DMS53 treated with DMSO at 0.1 percent for 48 hours (cell line): ENCODE measurements around the gene C3orf33.
A peak's percentile ranks its signal among the peaks of the same experiment; 100 is the strongest.

Source experiments
- DNase-seq: peaks from one replicate; lab custom pipeline; 2025; ENCODE audit not compliant: unreplicated experiment; lab: John Stamatoyannopoulos, UW

Gene C3orf33

GRCh38 chr3:155790272-155790925 lies 15.7 kb downstream of the C3orf33 start:
- no peak for DNase-seq

- no peak for DNase-seq
Observed at GRCh38 chr3:155785662-155786295, 20.3 kb downstream of the C3orf33 start.

GRCh38 chr3:155782390-155782953 lies 23.6 kb downstream of the C3orf33 start:
- DNase-seq = no peak

- DNase-seq = no peak
Observed at GRCh38 chr3:155780291-155780690, 25.8 kb downstream of the C3orf33 start.

- DNase-seq = no peak
Observed at GRCh38 chr3:155778462-155778861, 27.6 kb downstream of the C3orf33 start.

- no peak for DNase-seq
Observed at GRCh38 chr3:155772801-155773200, 33.3 kb downstream of the C3orf33 start.

- no peak for DNase-seq
Observed at GRCh38 chr3:155771126-155771525, 35.0 kb downstream of the C3orf33 start.

GRCh38 chr3:155766206-155766605 lies 39.9 kb downstream of the C3orf33 start:
- DNase-seq = no peak

- no peak for DNase-seq
Observed at GRCh38 chr3:155763870-155764463, 42.1 kb downstream of the C3orf33 start.

- no peak for DNase-seq
Observed at GRCh38 chr3:155760653-155761052, 45.4 kb downstream of the C3orf33 start.

GRCh38 chr3:155757577-155757976 lies 48.5 kb downstream of the C3orf33 start:
- DNase-seq = no peak

- DNase-seq = peak; percentile 20
Observed at GRCh38 chr3:155753038-155753639, 52.9 kb downstream of the C3orf33 start.

- no peak for DNase-seq
Observed at GRCh38 chr3:155748611-155749365, 57.3 kb downstream of the C3orf33 start.

GRCh38 chr3:155747946-155748290 lies 58.2 kb downstream of the C3orf33 start:
- DNase-seq = no peak

- no peak for DNase-seq
Observed at GRCh38 chr3:155747286-155747945, 58.7 kb downstream of the C3orf33 start.

- DNase-seq = no peak
Observed at GRCh38 chr3:155746703-155747102, 59.4 kb downstream of the C3orf33 start.

GRCh38 chr3:155745795-155746550 lies 60.1 kb downstream of the C3orf33 start:
- DNase-seq = peak; percentile 47

- peak; percentile 55 for DNase-seq
Observed at GRCh38 chr3:155744626-155745324, 61.3 kb downstream of the C3orf33 start, which contains the start of gene PLCH1. TSS of gene PLCH1 (minus strand) at chr3:155745071. CDS start at chr3:155704224, 40,847 bp downstream.

- DNase-seq = peak; percentile 18
Observed at GRCh38 chr3:155744010-155744625, 62.0 kb downstream of the C3orf33 start.
